Motor neuron (in vitro differentiated cells): Measurements from ENCODE around the gene RGS6. TPM values are rescaled to one million over a fixed set of nuclear protein-coding genes. Genes with fewer than 3 reads are reported as not detected.

Experiments
- ATAC-seq, 8 experiments: fragments of 200-7000 bp; cut with Tn5 transposase; replicated peaks in 6 of 8; 2 replicates each; pipeline ENCODE4 v1.8.0; 2021; ENCODE audit warnings: mild to moderate bottlenecking in 8 of 8, moderate library complexity in 8 of 8
- H3K27ac ChIP-seq, 2 donors: fragments of 250-450 bp; sonication (Bioruptor Pico); 2 replicates each; pipeline ENCODE4 v1.9.0; 2021; ENCODE audit warnings: antibody characterized with exemption in 2 of 2, mild to moderate bottlenecking in 2 of 2, moderate library complexity in 1 of 2
- H3K4me1 ChIP-seq, 2 donors: fragments of 250-450 bp; sonication (Bioruptor Pico); replicated peaks in 1 of 2; 2 replicates each; pipeline ENCODE4 v1.6.1; 2021; ENCODE audit warnings: antibody characterized with exemption in 2 of 2, mild to moderate bottlenecking in 2 of 2, moderate library complexity in 1 of 2
- H3K4me3 ChIP-seq, 5 donors: fragments of 250-450 bp; sonication (Bioruptor Pico); 2 replicates each; pipeline ENCODE4 v1.9.0; 2021; ENCODE audit warnings: antibody characterized with exemption in 5 of 5, mild to moderate bottlenecking in 5 of 5, moderate library complexity in 4 of 5
- WGBS, 10 experiments: fragments of 450-650 bp; shearing (Covaris generic); methylation state at CpG; one replicate each; pipeline ENCODE4 v1.0.0; 2022; 5-methylcytosine and 5-hydroxymethylcytosine counted together
- in situ Hi-C, 9 experiments: fragments of 400-800 bp; cut with MboI; loops; one replicate each; pipeline ENCODE4 v1.15.0; 2021; ENCODE audit warnings: low sequenced_read_pairs in 9 of 9, low pct_unique_long_range_greater_than_20kb in 2 of 9; ENCODE audit not compliant: unreplicated experiment in 9 of 9
- total RNA-seq, 8 experiments: library from RNA; unstranded; fragments of 300-600 nt; gene quantifications; 2 replicates each; pipeline versions ENCODE4 v1.2.3 to v1.2.4, GENCODE V29; 2022

The RGS6 gene
- total RNA-seq, 8 experiments from 2014 or later = 0.22 to 15.5 (median 1.3) TPM

- H3K4me1 ChIP-seq = peaks cover 9 to 17% of the 10 kb centered on the region in 2 donors
- no peak overlapping the region for H3K27ac ChIP-seq
- 25 to 100% (median 69%) methylated on average over 1 to 5 of the region's 9 CpGs; no CpG with 5 or more reads in 2 of the 10 experiments for WGBS, 10 experiments
- in situ Hi-C loops = no loop called here
- ATAC-seq = peak in 2 of 8 experiments; percentile 33 to 50
- no peak overlapping the region for H3K4me3 ChIP-seq
These were observed 683.4 kb downstream of the RGS6 start for GRCh38 chr14:72615451-72616121.
